Bronchial epithelial cell (primary cell): Measurements from ENCODE around the gene CDKL2. TPM values are rescaled to one million over a fixed set of nuclear protein-coding genes. Genes with fewer than 3 reads are reported as not detected.

Experiments used
- DNase-seq: peaks from one replicate; pipeline ENCODE4 v3.0.0-alpha.2; 2010; ENCODE audit warnings: low read depth
- FAIRE-seq: peaks from 2 replicates; lab custom pipeline; 2011; peaks lifted over from hg19 to GRCh38; lab: Jason Lieb, UNC
- H3K27me3 ChIP-seq: 2 replicates; pipeline ENCODE4 v1.5.1; 2011; ENCODE audit warnings: low read length; ENCODE audit not compliant: control insufficient read depth, insufficient read depth
- H3K36me3 ChIP-seq: 2 replicates; pipeline ENCODE4 v1.5.1; 2011; ENCODE audit warnings: low read length; ENCODE audit not compliant: control insufficient read depth, insufficient read depth
- H3K4me3 ChIP-seq: 2 replicates; pipeline ENCODE4 v1.5.1; 2011; ENCODE audit warnings: mild to moderate bottlenecking, low read depth, low read length, control low read depth
- CTCF ChIP-seq: IDR thresholded peaks from 2 replicates; pipeline ENCODE4 v1.5.1; 2011; ENCODE audit warnings: mild to moderate bottlenecking, moderate library complexity, low read length, control low read depth, inconsistent platforms; ENCODE audit not compliant: insufficient read depth, severe bottlenecking
- total RNA-seq: library from RNA; depleted of rRNA; stranded (reverse); fragments of >200 nt; gene quantifications from 2 replicates; pipeline ENCODE4 v1.2.1, GENCODE V29; 2014

CDKL2 gene
- 0.90 and 1.3 TPM in 2 replicates for total RNA-seq

GRCh38 chr4:75630174-75630936 is at the start of gene CDKL2:
Gene CDKL2, minus strand, starts transcription at chr4:75630528. Its CDS starts 4,540 bp downstream, at chr4:75625988.
- Histone ChIP-seq H3K27me3 (no peaks in the 10 kb centered on the region), H3K36me3 (no peaks in the 10 kb centered on the region), H3K4me3 (peak within 1 kb of the TSS; percentile 45)
- TF ChIP-seq CTCF, result no peak
- no peak for FAIRE-seq
- DNase-seq, result peak; percentile 76

GRCh38 chr4:75678965-75679364 is 48.6 kb upstream of the CDKL2 start:
- DNase-seq (no peak), FAIRE-seq (no peak)
- no peaks in the 10 kb centered on the region for H3K36me3 ChIP-seq
- TF ChIP-seq CTCF, result no peak
- H3K27me3 ChIP-seq, result no peaks in the 10 kb centered on the region
- no peak overlapping the region for H3K4me3 ChIP-seq

GRCh38 chr4:75678473-75678872 is 48.1 kb upstream of the CDKL2 start:
- no peak for TF ChIP-seq CTCF
- FAIRE-seq (no peak), DNase-seq (no peak)
- Histone ChIP-seq H3K27me3 (no peaks in the 10 kb centered on the region), H3K36me3 (no peaks in the 10 kb centered on the region), H3K4me3 (no peak overlapping the region)

GRCh38 chr4:75675004-75675531 is 44.7 kb upstream of the CDKL2 start:
- TF ChIP-seq CTCF, result no peak

GRCh38 chr4:75673959-75674328 is 43.6 kb upstream of the CDKL2 start:
- H3K27me3 ChIP-seq, result no peaks in the 10 kb centered on the region
- FAIRE-seq (no peak), DNase-seq (no peak)

More at GRCh38 chr4:75675004-75675531, 44.7 kb upstream of the CDKL2 start:
- no peaks in the 10 kb centered on the region for H3K27me3 ChIP-seq
- H3K36me3 ChIP-seq, result no peaks in the 10 kb centered on the region
- no peak for FAIRE-seq
- H3K4me3 ChIP-seq, result no peak overlapping the region
- peak; percentile 64 for DNase-seq

More at GRCh38 chr4:75673959-75674328, 43.6 kb upstream of the CDKL2 start:
- Histone ChIP-seq H3K36me3 (no peaks in the 10 kb centered on the region), H3K4me3 (peak overlapping the region; percentile 100)
- TF ChIP-seq CTCF, result no peak
